ENCODE measurements around the gene CSNK1E.

CSNK1E gene

DNA sequence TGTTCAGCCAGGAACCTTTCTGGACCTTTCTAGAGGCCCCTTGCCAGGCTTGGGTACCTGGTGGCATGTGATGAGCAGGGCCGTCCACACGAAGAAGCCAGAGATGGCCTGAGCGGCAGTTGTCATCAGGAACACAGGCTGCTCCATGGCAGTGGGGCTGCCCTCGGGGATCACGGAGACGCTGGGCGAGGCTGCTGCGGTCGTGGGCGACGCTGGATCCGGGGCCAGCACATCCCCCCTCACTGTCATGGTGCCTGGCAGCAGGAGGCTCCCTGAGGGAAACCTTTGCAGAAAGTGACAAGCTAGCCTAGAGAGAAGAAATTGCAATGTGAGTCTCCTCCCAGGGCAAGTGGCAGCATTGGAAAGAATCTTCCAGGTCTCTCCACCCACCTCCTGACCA, 69.5 kb downstream of the CSNK1E start:
- DNase-seq = no peak

DNA sequence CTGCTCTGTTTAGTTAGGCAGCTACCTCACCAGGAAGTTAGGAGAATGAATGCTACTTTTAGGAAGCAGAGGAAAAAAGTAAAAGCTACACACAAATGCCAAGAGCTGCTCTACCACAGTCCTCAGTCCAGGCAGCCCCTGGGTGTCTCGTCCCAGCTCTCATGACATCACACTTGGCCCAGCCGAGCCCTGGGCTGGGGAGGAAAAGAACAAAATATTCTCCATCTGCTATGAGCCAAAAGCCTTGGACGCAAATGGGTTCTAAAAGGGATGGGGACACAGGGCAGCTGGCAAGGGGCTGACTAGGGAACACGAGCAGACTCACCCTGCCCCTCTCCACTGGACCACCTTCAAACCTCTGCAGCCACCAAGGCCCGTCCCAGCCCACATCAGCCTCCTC, 70.5 kb downstream of the CSNK1E start:
- DNase-seq = no peak

DNA sequence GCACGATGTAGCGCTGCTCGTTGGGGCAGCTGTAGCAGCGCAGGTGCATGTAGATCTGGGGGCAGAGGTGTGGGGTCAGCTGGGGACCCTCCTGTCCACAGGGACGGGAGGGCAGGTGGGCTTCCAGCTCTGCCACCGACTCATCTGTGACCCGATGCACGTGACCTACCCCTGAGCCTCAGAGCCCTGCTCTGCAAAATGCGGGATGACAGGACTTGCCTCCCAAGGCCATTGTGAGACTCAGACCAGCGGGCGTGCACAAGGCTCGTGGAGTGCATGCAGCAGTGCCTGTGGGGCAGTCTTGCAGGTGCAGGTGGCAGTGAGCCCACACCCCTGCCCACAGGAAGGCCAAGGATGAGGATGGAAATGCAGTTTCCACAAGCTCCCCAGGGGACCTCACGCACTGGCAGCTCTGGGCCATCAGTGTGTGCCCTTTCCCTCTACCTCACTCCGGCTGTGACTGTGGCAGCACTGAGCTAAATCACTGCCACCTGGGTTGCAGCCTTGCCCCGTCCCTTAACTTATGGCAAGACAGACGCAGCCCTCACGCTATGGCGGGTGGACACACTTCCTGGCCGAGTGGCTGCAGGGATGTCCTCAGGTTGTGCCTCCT, 71.1 kb downstream of the CSNK1E start:
- DNase-seq = no peak

DNA sequence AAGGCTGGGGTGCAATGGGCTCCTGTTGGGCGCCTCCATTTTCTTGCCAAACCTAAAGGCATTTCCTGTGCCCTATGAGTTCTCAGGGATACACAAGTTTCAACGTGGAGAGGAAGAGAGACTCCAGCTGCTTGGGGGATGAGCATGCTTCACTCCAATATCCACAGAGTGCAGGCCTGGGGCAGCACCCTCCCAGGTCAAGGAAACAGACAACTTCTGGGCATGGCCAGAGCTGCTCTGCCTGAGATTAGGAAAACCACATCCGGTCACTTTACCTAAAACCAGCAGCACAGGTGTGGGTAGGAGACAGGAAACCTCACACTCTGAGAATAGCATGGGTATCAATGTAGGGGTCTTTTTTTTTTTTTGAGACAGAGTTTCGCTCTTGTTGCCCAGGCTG, 73.1 kb downstream of the CSNK1E start:
- DNase-seq = no peak

DNA sequence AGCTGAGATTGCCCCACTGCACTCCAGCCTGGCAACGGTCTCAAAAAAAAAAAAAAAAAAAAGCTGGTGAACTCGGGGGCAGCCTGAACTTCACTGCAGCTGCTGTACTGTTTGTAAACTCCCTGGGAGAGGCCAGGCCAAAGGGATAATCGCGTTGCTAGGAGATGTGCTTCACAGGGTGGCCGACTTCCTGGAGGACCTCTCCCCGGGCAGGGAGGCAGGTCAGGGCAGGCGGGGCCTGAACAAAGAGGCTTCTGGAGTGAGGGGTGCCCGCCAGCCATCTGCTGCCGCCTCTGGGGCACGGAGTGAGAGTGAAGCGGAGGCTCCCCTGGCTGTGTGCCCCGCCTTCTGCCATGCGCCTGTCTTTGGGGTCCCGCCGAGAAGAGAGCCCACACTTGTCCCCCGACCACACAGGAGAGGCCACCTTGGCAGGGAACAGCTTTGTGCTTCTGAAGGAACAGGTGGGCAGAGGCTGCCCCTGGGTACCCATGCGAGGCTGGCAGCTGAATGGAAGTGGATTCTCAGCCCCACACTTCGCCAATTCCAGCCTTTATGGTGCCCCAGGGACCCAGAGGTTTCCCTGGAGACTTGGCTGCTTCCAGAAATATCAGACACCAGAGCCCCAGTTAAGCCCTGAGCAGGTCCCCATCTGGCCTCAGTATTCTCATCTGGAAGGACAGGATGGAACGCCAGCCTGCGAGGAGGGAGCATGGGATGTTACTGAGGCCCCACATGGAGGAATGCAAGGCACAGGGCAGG, 74.0 kb downstream of the CSNK1E start:
- peak; percentile 97 for DNase-seq

DNA sequence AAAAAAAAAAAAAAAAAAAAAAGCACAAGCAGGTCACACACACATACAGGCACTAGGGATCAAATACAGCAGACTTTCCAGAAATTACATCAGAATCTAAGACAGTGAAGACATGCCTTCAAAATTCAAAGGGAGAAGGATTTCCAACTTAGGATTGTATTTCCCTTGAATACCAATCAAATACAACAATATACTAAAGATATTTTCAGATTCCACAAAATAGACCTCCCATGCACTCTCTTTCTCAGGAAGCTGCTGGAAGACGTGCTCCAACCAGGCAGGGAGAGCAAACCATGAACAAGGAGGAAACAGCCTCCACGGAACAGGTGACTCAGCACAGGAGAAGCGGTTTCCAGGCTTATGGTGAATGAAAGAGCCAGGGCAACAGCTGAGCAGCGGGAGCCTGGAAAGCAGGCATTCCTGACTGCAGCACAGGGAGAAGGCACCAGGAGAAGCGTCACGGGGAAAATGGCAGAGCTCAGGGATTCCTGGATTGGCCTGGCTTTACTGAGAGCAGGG, 76.4 kb downstream of the CSNK1E start:
- DNase-seq = no peak

Data from NCI-H1092 (cell line).